HG02610 (cell line): Measurements from ENCODE around the gene SLC38A3.

Experiments used
- ATAC-seq: cut with Tn5 transposase; IDR thresholded peaks from one replicate; pipeline ENCODE4 v1.9.1; 2021; ENCODE audit warnings: mild to moderate bottlenecking, moderate library complexity; ENCODE audit not compliant: unreplicated experiment

Gene SLC38A3

DNA sequence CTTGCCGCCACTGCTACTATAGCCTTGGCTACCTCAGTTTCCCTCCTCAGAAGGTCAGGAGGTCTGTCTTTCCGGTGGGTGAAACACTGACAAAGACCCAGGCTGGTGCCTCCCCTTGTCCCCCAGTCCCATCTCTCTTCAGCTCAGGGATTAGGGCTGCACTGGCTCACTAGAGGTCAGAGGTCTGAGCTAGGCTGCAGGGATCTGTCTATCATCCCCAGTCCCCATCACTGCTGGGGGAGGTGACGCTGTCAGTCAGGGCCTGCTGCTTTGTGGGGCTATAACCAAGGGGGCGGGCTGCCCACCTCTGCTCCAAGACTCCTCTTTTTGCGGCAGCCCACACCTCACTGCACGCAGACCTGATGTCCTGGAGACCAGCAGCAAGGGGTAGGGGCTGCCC is 36.3 kb upstream of the SLC38A3 start:
- ATAC-seq = no peak

GRCh38 chr3:50169232-50169832 is 35.7 kb upstream of the SLC38A3 start:
- no peak for ATAC-seq

GRCh38 chr3:50169858-50170257 is 35.2 kb upstream of the SLC38A3 start:
- ATAC-seq = no peak

- ATAC-seq = no peak
These were observed 34.4 kb upstream of the SLC38A3 start for GRCh38 chr3:50170689-50171088.

GRCh38 chr3:50171540-50172301 is 33.4 kb upstream of the SLC38A3 start:
- ATAC-seq = no peak

- ATAC-seq = no peak
These were observed 32.3 kb upstream of the SLC38A3 start for GRCh38 chr3:50172626-50173220.

- no peak for ATAC-seq
These were observed 31.2 kb upstream of the SLC38A3 start for GRCh38 chr3:50173685-50174516.

DNA sequence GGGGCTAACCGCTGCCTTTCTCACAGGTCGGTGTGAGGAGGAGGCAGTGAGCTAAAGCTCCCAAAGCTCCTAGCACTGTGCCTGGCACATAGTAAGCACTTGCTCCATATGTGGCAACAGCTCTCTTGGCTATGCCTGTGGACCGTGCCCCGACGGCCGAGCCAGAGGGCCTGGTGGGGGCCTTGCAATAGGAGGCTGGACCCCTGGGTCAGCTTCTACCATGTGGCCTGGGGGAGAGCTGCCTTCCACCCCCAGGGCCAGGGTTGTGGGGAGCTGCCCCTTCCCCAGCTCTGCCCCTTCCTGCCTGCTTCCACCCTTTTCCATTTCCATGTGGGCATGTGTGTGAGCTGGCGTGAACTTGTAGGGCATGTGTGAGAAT is 30.6 kb upstream of the SLC38A3 start:
- ATAC-seq = no peak

- ATAC-seq = no peak
These were observed 30.0 kb upstream of the SLC38A3 start for GRCh38 chr3:50174947-50175524.

DNA sequence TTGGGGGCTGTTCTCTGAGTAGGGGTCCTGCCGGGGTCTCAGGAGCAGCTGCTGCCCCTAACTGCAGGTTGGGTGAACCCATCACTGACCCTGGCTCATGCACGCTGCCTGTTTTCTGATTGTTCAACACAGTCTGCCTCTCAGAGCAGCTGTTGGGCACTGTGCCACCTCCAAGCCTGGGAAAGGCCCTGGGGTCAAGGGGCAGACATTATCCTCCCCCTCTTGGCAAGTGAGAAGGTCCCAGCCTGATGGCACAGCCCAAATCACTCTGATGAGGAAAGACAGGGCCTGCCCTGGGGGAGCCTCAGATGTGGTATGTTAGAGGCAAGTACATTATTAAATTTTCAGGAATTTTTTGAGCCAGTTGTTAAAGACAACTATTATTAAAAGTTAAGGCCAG is 27.7 kb upstream of the SLC38A3 start:
- ATAC-seq = no peak

GRCh38 chr3:50179710-50180109 is 25.4 kb upstream of the SLC38A3 start:
- ATAC-seq = no peak

- no peak for ATAC-seq
These were observed 23.1 kb upstream of the SLC38A3 start for GRCh38 chr3:50181985-50182384.

DNA sequence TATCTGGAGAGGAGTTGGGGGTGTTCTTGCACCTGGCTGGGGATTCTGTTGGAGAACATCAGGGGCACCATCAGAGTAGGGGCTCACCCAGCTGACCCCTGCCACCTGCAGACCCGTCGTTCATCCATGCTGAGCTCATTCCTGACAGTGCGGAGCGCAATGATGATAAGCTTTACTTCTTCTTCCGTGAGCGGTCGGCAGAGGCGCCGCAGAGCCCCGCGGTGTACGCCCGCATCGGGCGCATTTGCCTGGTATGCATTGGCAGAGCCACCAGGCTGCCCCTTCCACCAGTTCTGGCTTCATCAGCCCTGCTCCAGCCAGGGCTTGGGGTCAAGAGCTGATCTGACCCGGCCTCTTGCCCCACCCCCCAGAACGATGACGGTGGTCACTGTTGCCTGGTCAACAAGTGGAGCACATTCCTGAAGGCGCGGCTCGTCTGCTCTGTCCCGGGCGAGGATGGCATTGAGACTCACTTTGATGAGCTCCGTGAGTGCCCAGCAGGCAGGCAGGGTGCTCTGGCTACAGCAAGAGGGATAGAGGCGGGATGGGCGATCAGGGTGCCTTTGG is 22.5 kb upstream of the SLC38A3 start:
- no peak for ATAC-seq

- ATAC-seq = no peak
These were observed 21.3 kb upstream of the SLC38A3 start for GRCh38 chr3:50183755-50184154.

GRCh38 chr3:50184242-50184978 is 20.7 kb upstream of the SLC38A3 start:
- ATAC-seq = no peak

DNA sequence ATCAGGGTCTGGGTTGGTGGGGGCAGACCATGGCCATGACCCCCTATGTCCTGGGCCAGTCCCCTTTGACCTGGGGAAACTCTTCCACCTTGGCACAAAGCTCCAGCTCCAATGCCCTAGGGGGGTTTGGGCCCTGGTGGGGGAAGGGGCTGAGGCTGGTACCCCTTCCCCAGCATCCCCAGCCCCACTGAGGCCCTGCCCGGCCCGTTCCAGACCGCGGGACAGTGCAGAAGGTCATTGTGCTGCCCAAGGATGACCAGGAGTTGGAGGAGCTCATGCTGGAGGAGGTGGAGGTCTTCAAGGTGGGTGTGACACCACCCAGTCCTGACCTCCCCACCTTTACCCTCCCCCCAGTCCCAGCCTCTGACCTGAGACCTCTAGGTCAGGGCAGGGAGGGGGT is 19.8 kb upstream of the SLC38A3 start:
- ATAC-seq = no peak

- no peak for ATAC-seq
These were observed 19.0 kb upstream of the SLC38A3 start for GRCh38 chr3:50186096-50186495.

DNA sequence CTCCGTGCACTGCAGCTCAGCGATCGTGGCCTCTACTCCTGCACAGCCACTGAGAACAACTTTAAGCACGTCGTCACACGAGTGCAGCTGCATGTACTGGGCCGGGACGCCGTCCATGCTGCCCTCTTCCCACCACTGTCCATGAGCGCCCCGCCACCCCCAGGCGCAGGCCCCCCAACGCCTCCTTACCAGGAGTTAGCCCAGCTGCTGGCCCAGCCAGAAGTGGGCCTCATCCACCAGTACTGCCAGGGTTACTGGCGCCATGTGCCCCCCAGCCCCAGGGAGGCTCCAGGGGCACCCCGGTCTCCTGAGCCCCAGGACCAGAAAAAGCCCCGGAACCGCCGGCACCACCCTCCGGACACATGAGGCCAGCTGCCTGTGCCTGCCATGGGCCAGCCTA is 17.3 kb upstream of the SLC38A3 start:
- no peak for ATAC-seq

DNA sequence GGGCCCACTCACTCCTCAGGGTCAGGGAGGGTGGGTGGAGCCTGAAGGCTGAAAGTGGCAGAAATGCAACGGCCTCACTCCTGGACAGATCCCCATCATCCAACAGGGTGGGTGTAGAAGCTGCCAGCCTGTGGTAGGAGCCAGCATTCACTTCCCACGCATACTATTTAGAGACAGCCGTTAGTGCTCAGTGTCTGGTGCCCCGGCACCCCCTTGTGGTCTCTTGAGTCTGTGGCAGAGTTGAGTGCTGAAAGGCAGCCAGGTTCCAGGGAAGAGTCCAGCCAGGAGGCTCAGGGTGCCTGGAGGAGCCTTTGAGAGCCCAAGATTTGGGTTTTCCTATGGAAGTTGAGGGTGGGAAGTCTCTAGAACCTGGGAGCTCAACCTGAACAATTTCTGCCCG is 15.8 kb upstream of the SLC38A3 start:
- no peak for ATAC-seq

DNA sequence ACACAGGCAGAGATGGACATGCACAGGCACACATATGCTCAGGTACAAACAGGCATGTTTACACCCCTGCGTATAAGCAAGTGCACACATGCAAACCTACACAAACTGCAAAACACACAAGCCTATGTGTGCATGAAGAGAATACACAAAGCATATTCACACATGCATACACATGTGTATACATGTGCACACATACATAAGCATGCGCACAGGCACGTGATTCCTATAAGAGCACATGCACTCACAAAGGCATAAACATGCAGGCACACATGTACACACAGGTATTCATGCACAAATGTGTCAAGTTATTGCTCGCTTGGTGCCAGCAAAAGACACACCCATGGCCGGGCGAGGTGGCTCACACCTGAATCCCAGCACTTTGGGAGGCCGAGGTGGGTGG is 15.1 kb upstream of the SLC38A3 start:
- no peak for ATAC-seq
